Stimulated activated CD8-positive, alpha-beta memory T cell treated with anti-CD3 and anti-CD28 coated beads, Interleukin-7, amount 100 ng/mL, for 48 hours (primary cell): ENCODE data around the gene HAUS5.
"Not testable (repeated sequence)": the region's sequence is repeated elsewhere in the genome, so short reads cannot be mapped to it uniquely, and the experiment has no call there.

Source experiments
- DNase-seq, 2 donors: peaks; one replicate each; pipeline ENCODE4 v3.0.0-alpha.2; 2020; ENCODE audit warnings: low read depth in 1 of 2; ENCODE audit errors: extremely low read depth in 1 of 2

Gene HAUS5

GRCh38 chr19:35642312-35642711 is 29.8 kb downstream of the HAUS5 start:
- DNase-seq = no peak

- DNase-seq = no peak
These were observed 30.3 kb downstream of the HAUS5 start for GRCh38 chr19:35642798-35643254.

- DNase-seq = peak; percentile 64 to 77
These were observed 31.0 kb downstream of the HAUS5 start for GRCh38 chr19:35643255-35644205.

- peak; percentile 92 to 97 for DNase-seq
These were observed 31.9 kb downstream of the HAUS5 start for GRCh38 chr19:35644206-35644986.

- peak; percentile 58 to 83 for DNase-seq
These were observed 32.6 kb downstream of the HAUS5 start for GRCh38 chr19:35644987-35645679.

- no peak for DNase-seq
These were observed 33.4 kb downstream of the HAUS5 start for GRCh38 chr19:35645680-35646511.

GRCh38 chr19:35648017-35648961 is 35.8 kb downstream of the HAUS5 start, which contains the start of gene COX6B1:
Gene COX6B1 (plus strand): TSS chr19:35648323. CDS start chr19:35651244, 2,921 bp downstream.
- peak; percentile 78 to 96 for DNase-seq

- DNase-seq = no peak
These were observed 38.0 kb downstream of the HAUS5 start for GRCh38 chr19:35650581-35650980.

- not testable (repeated sequence) for DNase-seq
These were observed 42.3 kb downstream of the HAUS5 start for GRCh38 chr19:35654828-35655227.

- no peak for DNase-seq
These were observed 43.1 kb downstream of the HAUS5 start for GRCh38 chr19:35655600-35655999.

- no peak for DNase-seq
These were observed 44.2 kb downstream of the HAUS5 start for GRCh38 chr19:35656700-35657099.

- DNase-seq = no peak
These were observed 45.6 kb downstream of the HAUS5 start for GRCh38 chr19:35657904-35658700.

GRCh38 chr19:35661995-35662340 is 49.4 kb downstream of the HAUS5 start:
- no peak for DNase-seq

- DNase-seq = no peak
These were observed 51.4 kb downstream of the HAUS5 start for GRCh38 chr19:35663981-35664380.

- DNase-seq = no peak
These were observed 52.6 kb downstream of the HAUS5 start for GRCh38 chr19:35665157-35665556.

- DNase-seq = no peak
These were observed 53.1 kb downstream of the HAUS5 start for GRCh38 chr19:35665604-35666003.

GRCh38 chr19:35666251-35666913 is 53.8 kb downstream of the HAUS5 start, which contains the start of gene UPK1A:
Gene UPK1A (plus strand): TSS chr19:35666517. CDS start chr19:35666813, 296 bp downstream.
- no peak for DNase-seq

- no peak for DNase-seq
These were observed 57.0 kb downstream of the HAUS5 start for GRCh38 chr19:35669566-35669965.
